MM.1S (cell line): ENCODE measurements around the gene CX3CL1.

Experiments used
- EZH2 ChIP-seq: fragments of 300-600 bp; sonication (generic); optimal IDR thresholded peaks from 2 replicates; pipeline ENCODE3; 2017; ENCODE audit warnings: low read depth, mild to moderate bottlenecking, antibody characterized with exemption, low read length, mixed read lengths
- TF ChIP-seq, protein P1 (sequence below): fragments of 300-600 bp; sonication (generic); IDR thresholded peaks from 2 replicates; pipeline ENCODE4 v1.5.1; 2016; ENCODE audit warnings: antibody characterized with exemption, low read length, mixed read lengths

DNA sequence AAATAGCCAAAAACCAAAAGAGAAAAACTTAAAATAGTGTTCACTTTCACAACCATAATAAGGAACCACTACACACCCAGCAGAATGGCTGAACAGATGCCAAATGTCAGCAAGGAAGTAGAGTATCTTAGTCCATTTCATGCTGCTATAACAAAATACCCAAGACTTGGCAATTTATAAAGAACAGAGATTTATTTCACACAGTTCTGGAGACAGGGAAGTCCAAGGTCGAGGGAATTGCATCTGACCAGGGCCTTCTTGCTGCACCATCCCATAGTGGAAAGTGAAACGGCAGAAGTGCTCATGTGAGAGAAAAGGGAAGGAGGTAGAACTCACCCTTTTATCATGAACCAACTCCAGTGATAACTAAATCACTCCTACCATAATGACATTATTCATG lies 47.5 kb upstream of the CX3CL1 start:
- no peak for TF ChIP-seq EZH2
- TF ChIP-seq, protein P1, sequence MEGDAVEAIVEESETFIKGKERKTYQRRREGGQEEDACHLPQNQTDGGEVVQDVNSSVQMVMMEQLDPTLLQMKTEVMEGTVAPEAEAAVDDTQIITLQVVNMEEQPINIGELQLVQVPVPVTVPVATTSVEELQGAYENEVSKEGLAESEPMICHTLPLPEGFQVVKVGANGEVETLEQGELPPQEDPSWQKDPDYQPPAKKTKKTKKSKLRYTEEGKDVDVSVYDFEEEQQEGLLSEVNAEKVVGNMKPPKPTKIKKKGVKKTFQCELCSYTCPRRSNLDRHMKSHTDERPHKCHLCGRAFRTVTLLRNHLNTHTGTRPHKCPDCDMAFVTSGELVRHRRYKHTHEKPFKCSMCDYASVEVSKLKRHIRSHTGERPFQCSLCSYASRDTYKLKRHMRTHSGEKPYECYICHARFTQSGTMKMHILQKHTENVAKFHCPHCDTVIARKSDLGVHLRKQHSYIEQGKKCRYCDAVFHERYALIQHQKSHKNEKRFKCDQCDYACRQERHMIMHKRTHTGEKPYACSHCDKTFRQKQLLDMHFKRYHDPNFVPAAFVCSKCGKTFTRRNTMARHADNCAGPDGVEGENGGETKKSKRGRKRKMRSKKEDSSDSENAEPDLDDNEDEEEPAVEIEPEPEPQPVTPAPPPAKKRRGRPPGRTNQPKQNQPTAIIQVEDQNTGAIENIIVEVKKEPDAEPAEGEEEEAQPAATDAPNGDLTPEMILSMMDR: no peak
